H9 (cell line): Measurements from ENCODE around the gene TRIM38. TPM values are rescaled to one million over a fixed set of nuclear protein-coding genes. Genes with fewer than 3 reads are reported as not detected.

ENCODE experiments used
- DNase-seq: peaks from one replicate; pipeline ENCODE4 v3.0.0-alpha.2; 2017
- H2AFZ ChIP-seq: one replicate; pipeline ENCODE4 v1.6.1; 2013; ENCODE audit warnings: mild to moderate bottlenecking, low read length, control low read depth, moderate library complexity
- H2AK5ac ChIP-seq: 2 replicates; pipeline ENCODE4 v1.6.1; 2013; ENCODE audit warnings: low read length, control low read depth, mixed read lengths; ENCODE audit not compliant: insufficient read length
- H2BK120ac ChIP-seq: one replicate; pipeline ENCODE4 v1.6.1; 2013; ENCODE audit warnings: low read depth, mild to moderate bottlenecking, low read length, control low read depth, inconsistent platforms; ENCODE audit not compliant: poor library complexity, severe bottlenecking
- H2BK12ac ChIP-seq: 2 replicates; pipeline ENCODE4 v1.6.1; 2013; ENCODE audit warnings: low read length, control low read depth, mixed read lengths, low read depth; ENCODE audit not compliant: insufficient read length
- H2BK15ac ChIP-seq: 2 replicates; pipeline ENCODE4 v1.6.1; 2013; ENCODE audit warnings: low read depth, low read length, control low read depth
- H2BK20ac ChIP-seq: one replicate; pipeline ENCODE4 v1.6.1; 2013; ENCODE audit warnings: low read depth, mild to moderate bottlenecking, low read length, control low read depth, inconsistent platforms; ENCODE audit not compliant: poor library complexity, severe bottlenecking
- H2BK5ac ChIP-seq: 2 replicates; pipeline ENCODE4 v1.6.1; 2013; ENCODE audit warnings: low read length, control low read depth, mixed read lengths; ENCODE audit not compliant: insufficient read length
- H3K14ac ChIP-seq: 2 replicates; pipeline ENCODE4 v1.6.1; 2013; ENCODE audit warnings: low read length, control low read depth; ENCODE audit not compliant: insufficient read depth
- H3K18ac ChIP-seq: 2 replicates; pipeline ENCODE4 v1.6.1; 2013; ENCODE audit warnings: low read depth, mild to moderate bottlenecking, mixed read lengths, low read length, control low read depth; ENCODE audit not compliant: insufficient read length
- H3K23ac ChIP-seq: 2 replicates; pipeline ENCODE4 v1.6.1; 2013; ENCODE audit warnings: low read length, control low read depth, mixed read lengths, low read depth; ENCODE audit not compliant: insufficient read length
- H3K23me2 ChIP-seq: 2 replicates; pipeline ENCODE4 v1.6.1; 2013; ENCODE audit warnings: low read depth, mild to moderate bottlenecking, mixed read lengths, low read length, control low read depth; ENCODE audit not compliant: insufficient read length, poor library complexity, severe bottlenecking
- H3K27ac ChIP-seq: 2 replicates; pipeline ENCODE4 v1.5.1; 2013; ENCODE audit warnings: low read length, control low read depth, mixed read lengths, low read depth; ENCODE audit not compliant: insufficient read length
- H3K27me3 ChIP-seq: 2 replicates; pipeline ENCODE4 v1.6.1; 2013; ENCODE audit warnings: low read length, control low read depth, inconsistent platforms; ENCODE audit not compliant: insufficient read depth
- H3K4ac ChIP-seq: 2 replicates; pipeline ENCODE4 v1.6.1; 2013; ENCODE audit warnings: low read depth, mild to moderate bottlenecking, control low read depth, inconsistent platforms, low read length, moderate library complexity
- H3K4me1 ChIP-seq: 2 replicates; pipeline ENCODE4 v1.6.1; 2013; ENCODE audit warnings: low read length, control low read depth, inconsistent platforms; ENCODE audit not compliant: insufficient read depth
- H3K4me2 ChIP-seq: 2 replicates; pipeline ENCODE4 v1.6.1; 2013; ENCODE audit warnings: low read length, control low read depth, mixed read lengths; ENCODE audit not compliant: insufficient read length, insufficient read depth
- H3K56ac ChIP-seq: 2 replicates; pipeline ENCODE4 v1.6.1; 2013; ENCODE audit warnings: low read depth, mild to moderate bottlenecking, mixed read lengths, low read length, control low read depth; ENCODE audit not compliant: insufficient read length
- H3K79me1 ChIP-seq: 2 replicates; pipeline ENCODE4 v1.6.1; 2013; ENCODE audit warnings: low read depth, mild to moderate bottlenecking, moderate library complexity, low read length, control low read depth, inconsistent platforms; ENCODE audit not compliant: insufficient read depth, poor library complexity, severe bottlenecking
- H3K79me2 ChIP-seq: 2 replicates; pipeline ENCODE4 v1.6.1; 2013; ENCODE audit warnings: low read length, control low read depth, inconsistent platforms; ENCODE audit not compliant: insufficient read depth
- H3K9ac ChIP-seq: 2 replicates; pipeline ENCODE4 v1.6.1; 2013; ENCODE audit warnings: low read length, control low read depth, mixed read lengths; ENCODE audit not compliant: insufficient read length; ENCODE audit errors: extremely low read depth
- H3K9me3 ChIP-seq: one replicate; pipeline ENCODE4 v1.6.1; 2013; ENCODE audit warnings: low read depth, low read length, inconsistent platforms; ENCODE audit not compliant: control insufficient read depth
- H3T11ph ChIP-seq: one replicate; pipeline ENCODE4 v1.6.1; 2013; ENCODE audit warnings: mild to moderate bottlenecking, low read length, control low read depth, inconsistent platforms
- H4K20me1 ChIP-seq: one replicate; pipeline ENCODE4 v1.6.1; 2013; ENCODE audit not compliant: control insufficient read depth, insufficient read length, insufficient read depth
- H4K5ac ChIP-seq: 2 replicates; pipeline ENCODE4 v1.6.1; 2013; ENCODE audit warnings: low read depth, mild to moderate bottlenecking, mixed read lengths, low read length, control low read depth; ENCODE audit not compliant: insufficient read length
- H4K8ac ChIP-seq: replicated peaks from 2 replicates; pipeline ENCODE4 v1.6.1; 2013; ENCODE audit warnings: low read length, control low read depth, mixed read lengths, low read depth; ENCODE audit not compliant: insufficient read length
- H4K91ac ChIP-seq: 2 replicates; pipeline ENCODE4 v1.6.1; 2013; ENCODE audit warnings: low read depth, mild to moderate bottlenecking, moderate library complexity, mixed read lengths, low read length, control low read depth; ENCODE audit not compliant: insufficient read length
- H3K27ac Mint-ChIP-seq, 3 experiments: 2 replicates in 2 of 3; 3 replicates in 1 of 3; pipeline ENCODE4 v1.8.0; 2020 to 2021; ENCODE audit warnings: mixed read lengths in 3 of 3, mild to moderate bottlenecking in 1 of 3, moderate library complexity in 1 of 3
- H3K27me3 Mint-ChIP-seq: 2 replicates; pipeline ENCODE4 v1.8.0; 2021; ENCODE audit warnings: low read depth, mild to moderate bottlenecking, moderate library complexity, mixed read lengths
- H3K36me3 Mint-ChIP-seq, 3 experiments: 2 replicates in 2 of 3; 3 replicates in 1 of 3; pipeline ENCODE4 v1.8.0; 2020 to 2021; ENCODE audit warnings: low read depth in 3 of 3, mixed read lengths in 3 of 3; ENCODE audit not compliant: insufficient read depth in 1 of 3
- H3K4me1 Mint-ChIP-seq, 2 experiments: 2 replicates each; pipeline ENCODE4 v1.8.0; 2020; ENCODE audit warnings: mixed read lengths in 2 of 2
- H3K4me3 Mint-ChIP-seq, 2 experiments: 2 replicates in 1 of 2; 3 replicates in 1 of 2; pipeline ENCODE4 v1.8.0; 2020 to 2021; ENCODE audit warnings: mild to moderate bottlenecking in 2 of 2, mixed read lengths in 2 of 2, moderate library complexity in 1 of 2
- H3K9me3 Mint-ChIP-seq, 2 experiments: 2 replicates in 1 of 2; 3 replicates in 1 of 2; pipeline ENCODE4 v1.8.0; 2020; ENCODE audit warnings: mild to moderate bottlenecking in 2 of 2, mixed read lengths in 2 of 2, moderate library complexity in 1 of 2
- WGBS: extraction: QIAGEN DNeasy Blood & Tissue Kit; methylation state at CpG from one replicate; pipeline ENCODE4 v1.1.7; 2013; ENCODE audit warnings: missing lambda C conversion rate, low lambda C conversion rate, mixed read lengths; ENCODE audit not compliant: insufficient read length; ENCODE audit errors: extremely low coverage; 5-methylcytosine and 5-hydroxymethylcytosine counted together
- total RNA-seq: library from RNA; stranded (reverse); gene quantifications from 2 replicates; pipeline ENCODE4 v1.2.1, GENCODE V29; 2021
- TF ChIP-seq, protein P1 (sequence below): fragments of 200-600 bp; sonication (generic); conservative IDR thresholded peaks from 3 replicates; pipeline ENCODE4 v1.8.0; 2021; ENCODE audit warnings: antibody characterized with exemption, mild to moderate bottlenecking

Gene TRIM38
- total RNA-seq, 1 experiment from 2014 or later, result 0.61 TPM

DNA sequence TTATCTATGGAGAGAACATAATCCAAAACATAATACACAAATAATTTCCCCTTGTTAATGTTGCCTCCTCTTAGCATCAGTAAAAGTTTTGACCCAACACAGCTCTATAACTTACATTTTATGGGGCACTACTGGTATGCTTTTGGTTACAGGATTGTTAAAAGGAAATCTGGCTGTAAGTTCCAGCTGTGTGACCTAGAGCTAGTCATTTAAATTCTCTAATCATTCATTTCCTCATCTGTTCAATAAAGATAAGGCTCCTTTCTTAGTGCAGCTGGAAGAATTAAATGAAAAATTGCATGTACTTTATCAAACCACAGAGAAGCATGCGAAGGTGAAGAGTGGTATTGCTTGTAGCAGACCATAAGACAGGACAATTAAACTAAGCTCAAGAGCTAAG lies 36.7 kb upstream of the TRIM38 start:
- Histone ChIP-seq H3K27me3 (no peaks in the 10 kb centered on the region), H4K8ac (no peak overlapping the region), H3K79me2 (no peaks in the 10 kb centered on the region), H3K23me2 (no peaks in the 10 kb centered on the region), H4K20me1 (no peaks in the 10 kb centered on the region), H4K5ac (no peak overlapping the region), H3K4me1 (peaks cover 3% of the 10 kb centered on the region; the same call in 1 of the 2 replicates), H3K23ac (no peak overlapping the region), H2BK120ac (no peak overlapping the region), H3K56ac (no peak overlapping the region), H3T11ph (no peak overlapping the region), H3K9ac (no peak overlapping the region), H2BK20ac (no peak overlapping the region), H2BK12ac (no peak overlapping the region), H2AK5ac (no peak overlapping the region), H3K9me3 (no peaks in the 10 kb centered on the region), H3K14ac (no peak overlapping the region), H3K79me1 (no peaks in the 10 kb centered on the region), H3K4me2 (no peak overlapping the region), H4K91ac (no peak overlapping the region), H3K18ac (no peak overlapping the region), H2BK5ac (no peak overlapping the region), H2BK15ac (no peak overlapping the region), H3K27ac (no peak overlapping the region), H3K4ac (no peak overlapping the region), H2AFZ (no peak overlapping the region)
- Mint-ChIP-seq H3K9me3 (no peaks in the 10 kb centered on the region), H3K36me3 (no peaks in the 10 kb centered on the region), H3K4me3 (no peak overlapping the region), H3K27ac (no peak overlapping the region), H3K27me3 (no peaks in the 10 kb centered on the region; the same call in 1 of the 2 replicates), H3K4me1 (0 out of 4 replicates have a peak, but pooled peaks cover 0 to 2% of the 10 kb centered on the region in 2 experiments)
- WGBS, result no CpG with 5 or more reads among the region's 1 CpG
- DNase-seq, result no peak
- TF ChIP-seq, protein P1, sequence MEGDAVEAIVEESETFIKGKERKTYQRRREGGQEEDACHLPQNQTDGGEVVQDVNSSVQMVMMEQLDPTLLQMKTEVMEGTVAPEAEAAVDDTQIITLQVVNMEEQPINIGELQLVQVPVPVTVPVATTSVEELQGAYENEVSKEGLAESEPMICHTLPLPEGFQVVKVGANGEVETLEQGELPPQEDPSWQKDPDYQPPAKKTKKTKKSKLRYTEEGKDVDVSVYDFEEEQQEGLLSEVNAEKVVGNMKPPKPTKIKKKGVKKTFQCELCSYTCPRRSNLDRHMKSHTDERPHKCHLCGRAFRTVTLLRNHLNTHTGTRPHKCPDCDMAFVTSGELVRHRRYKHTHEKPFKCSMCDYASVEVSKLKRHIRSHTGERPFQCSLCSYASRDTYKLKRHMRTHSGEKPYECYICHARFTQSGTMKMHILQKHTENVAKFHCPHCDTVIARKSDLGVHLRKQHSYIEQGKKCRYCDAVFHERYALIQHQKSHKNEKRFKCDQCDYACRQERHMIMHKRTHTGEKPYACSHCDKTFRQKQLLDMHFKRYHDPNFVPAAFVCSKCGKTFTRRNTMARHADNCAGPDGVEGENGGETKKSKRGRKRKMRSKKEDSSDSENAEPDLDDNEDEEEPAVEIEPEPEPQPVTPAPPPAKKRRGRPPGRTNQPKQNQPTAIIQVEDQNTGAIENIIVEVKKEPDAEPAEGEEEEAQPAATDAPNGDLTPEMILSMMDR, result no peak
